GM23248 (cell line): ENCODE results near the gene ADCY10.

Source experiments
- EZH2 ChIP-seq: fragments of 200-600 bp; sonication (generic); IDR thresholded peaks from 2 replicates; pipeline ENCODE4 v1.6.1; 2018; ENCODE audit warnings: antibody characterized with exemption, mild to moderate bottlenecking; ENCODE audit not compliant: insufficient read depth, poor library complexity, severe bottlenecking
- EZH2phosphoT487 ChIP-seq: fragments of 200-600 bp; sonication (generic); IDR thresholded peaks from 2 replicates; pipeline ENCODE4 v1.6.1; 2018; ENCODE audit warnings: antibody characterized with exemption, moderate library complexity, mild to moderate bottlenecking, low read depth; ENCODE audit not compliant: insufficient read depth

DNA sequence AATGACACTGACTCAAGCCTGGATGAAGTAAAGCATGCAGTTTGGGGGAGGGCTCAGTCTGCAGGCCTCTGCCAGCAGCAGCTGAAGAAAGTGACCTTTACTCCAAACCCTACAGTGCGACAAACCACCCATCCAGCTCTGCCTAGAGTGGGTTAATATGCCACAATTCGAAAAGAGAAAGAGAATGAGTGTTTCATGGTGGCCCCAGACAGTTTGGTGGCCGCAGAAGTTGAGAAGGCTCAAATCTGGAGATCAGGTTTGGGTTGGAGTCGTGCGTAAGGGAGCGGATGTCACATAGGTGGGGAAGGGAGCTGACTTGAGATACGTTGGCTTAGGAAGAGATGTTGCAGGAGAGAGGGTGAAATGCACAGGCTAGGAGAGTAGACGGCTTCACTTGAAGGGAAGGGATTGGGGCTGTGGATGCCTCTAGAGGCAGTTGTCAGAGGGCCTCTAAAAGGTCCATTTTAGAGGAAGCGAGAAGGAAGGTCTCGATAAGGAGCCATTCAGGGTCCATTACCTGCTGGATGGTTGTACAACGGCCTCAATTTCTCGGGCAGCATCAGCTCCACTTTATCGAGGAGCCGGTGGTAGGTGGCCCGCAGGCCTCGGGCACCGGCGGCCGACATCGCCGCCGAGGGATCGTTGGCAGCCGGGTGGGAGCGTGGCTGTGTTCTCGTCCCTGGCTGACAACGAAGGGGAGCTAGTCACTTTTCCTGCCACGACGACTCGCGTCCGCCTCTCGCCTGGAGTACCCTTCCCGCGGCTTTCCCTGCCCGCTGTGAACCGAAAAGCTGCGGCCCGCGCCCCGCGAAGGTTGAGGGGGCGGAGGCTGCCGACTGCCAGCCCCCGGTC lies 21.5 kb upstream of the ADCY10 start:
- TF ChIP-seq EZH2 (no peak), EZH2phosphoT487 (no peak)
